ENCODE measurements around the gene S1PR4.

DNA sequence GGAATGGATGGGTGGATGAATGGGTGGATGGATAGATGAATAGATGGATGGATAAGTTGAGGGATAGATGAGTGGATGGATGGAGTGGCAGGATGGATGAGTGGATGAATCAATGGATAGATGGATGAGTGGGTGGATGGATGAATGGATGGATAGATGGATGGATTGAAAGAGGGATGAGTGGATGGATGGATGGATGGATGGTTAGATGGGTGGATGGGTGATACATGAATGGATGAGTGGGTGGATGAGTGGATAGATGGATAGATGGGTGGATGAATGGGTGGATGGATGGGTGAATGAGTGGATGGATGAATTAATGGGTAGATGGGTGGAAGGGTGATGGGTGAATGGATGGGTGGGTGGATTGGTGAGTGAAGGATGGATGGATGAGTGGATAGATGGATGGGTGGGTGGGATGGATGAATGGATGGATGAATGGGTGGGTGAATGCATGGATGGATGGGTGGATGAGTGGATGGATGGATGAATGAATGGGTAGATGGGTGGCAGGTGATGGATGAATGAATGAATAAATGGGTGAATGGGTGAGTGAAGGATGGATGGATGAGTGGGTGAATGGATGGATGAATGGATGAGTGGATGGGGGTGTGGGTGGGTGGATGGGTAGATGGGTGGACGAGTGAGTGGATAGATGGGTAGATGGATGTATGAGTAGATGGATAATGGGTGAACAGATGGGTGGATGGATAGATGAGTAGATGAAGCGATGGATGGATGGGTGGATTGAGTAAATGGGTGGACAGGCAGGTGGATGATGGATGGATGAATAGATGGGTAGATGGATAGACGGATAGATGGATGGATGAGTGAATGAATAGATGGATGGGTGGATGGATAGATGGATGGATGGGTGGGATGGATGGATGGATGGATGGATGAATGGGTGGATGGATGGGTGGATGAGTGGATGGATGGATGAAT is 25.0 kb upstream of the S1PR4 start:
- TF ChIP-seq, protein P1, sequence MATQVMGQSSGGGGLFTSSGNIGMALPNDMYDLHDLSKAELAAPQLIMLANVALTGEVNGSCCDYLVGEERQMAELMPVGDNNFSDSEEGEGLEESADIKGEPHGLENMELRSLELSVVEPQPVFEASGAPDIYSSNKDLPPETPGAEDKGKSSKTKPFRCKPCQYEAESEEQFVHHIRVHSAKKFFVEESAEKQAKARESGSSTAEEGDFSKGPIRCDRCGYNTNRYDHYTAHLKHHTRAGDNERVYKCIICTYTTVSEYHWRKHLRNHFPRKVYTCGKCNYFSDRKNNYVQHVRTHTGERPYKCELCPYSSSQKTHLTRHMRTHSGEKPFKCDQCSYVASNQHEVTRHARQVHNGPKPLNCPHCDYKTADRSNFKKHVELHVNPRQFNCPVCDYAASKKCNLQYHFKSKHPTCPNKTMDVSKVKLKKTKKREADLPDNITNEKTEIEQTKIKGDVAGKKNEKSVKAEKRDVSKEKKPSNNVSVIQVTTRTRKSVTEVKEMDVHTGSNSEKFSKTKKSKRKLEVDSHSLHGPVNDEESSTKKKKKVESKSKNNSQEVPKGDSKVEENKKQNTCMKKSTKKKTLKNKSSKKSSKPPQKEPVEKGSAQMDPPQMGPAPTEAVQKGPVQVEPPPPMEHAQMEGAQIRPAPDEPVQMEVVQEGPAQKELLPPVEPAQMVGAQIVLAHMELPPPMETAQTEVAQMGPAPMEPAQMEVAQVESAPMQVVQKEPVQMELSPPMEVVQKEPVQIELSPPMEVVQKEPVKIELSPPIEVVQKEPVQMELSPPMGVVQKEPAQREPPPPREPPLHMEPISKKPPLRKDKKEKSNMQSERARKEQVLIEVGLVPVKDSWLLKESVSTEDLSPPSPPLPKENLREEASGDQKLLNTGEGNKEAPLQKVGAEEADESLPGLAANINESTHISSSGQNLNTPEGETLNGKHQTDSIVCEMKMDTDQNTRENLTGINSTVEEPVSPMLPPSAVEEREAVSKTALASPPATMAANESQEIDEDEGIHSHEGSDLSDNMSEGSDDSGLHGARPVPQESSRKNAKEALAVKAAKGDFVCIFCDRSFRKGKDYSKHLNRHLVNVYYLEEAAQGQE (IDR thresholded peaks at IDR 0.05; ENCODE audit: low read depth), result no peak
- TF ChIP-seq TCF12 (IDR thresholded peaks at IDR 0.05; ENCODE audit: low read depth), result no peak
- TF ChIP-seq, protein P2, sequence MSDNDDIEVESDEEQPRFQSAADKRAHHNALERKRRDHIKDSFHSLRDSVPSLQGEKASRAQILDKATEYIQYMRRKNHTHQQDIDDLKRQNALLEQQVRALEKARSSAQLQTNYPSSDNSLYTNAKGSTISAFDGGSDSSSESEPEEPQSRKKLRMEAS (IDR thresholded peaks at IDR 0.05), result no peak
- TF ChIP-seq YY1 (IDR thresholded peaks at IDR 0.05; ENCODE audit: low read depth), result no peak

All from Ishikawa (cell line).